K562 (cell line): ENCODE measurements around the gene DCP1B. TPM values are rescaled to one million over a fixed set of nuclear protein-coding genes. Genes with fewer than 3 reads are reported as not detected.

Experiments
- ATAC-seq: fragments of 200-7000 bp; cut with Tn5 transposase; 3 replicates; pipeline ENCODE4 v1.9.1; 2020; ENCODE audit warnings: moderate library complexity
- BruUV-seq: library from RNA; stranded (reverse); fragments of 400-500 nt; replicated peaks from 2 replicates; lab custom pipeline; 2021; lab: Mats Ljungman, UMichigan
- CTCF ChIA-PET: fragments of 300-600 bp; formaldehyde crosslinking; extraction: SDS; loops from one replicate; lab custom pipeline; 2021; ENCODE audit warnings: low intra/inter-chr PET ratio; lab: Yijun Ruan, JAX
- POLR2A ChIA-PET: fragments of 300-600, 350-650 bp; sonication (Branson Sonifier 250); formaldehyde crosslinking; extraction: SDS; loops from one replicate; lab custom pipeline; 2021; ENCODE audit warnings: antibody characterized with exemption, inconsistent platforms; lab: Yijun Ruan, JAX
- DNase-seq, 4 experiments: peaks; one replicate each; pipeline versions ENCODE4 v3.0.0 to v3.0.0-alpha.2; 2011 to 2018; ENCODE audit warnings: low spot score in 3 of 4, mixed read lengths in 3 of 4; ENCODE audit errors: extremely low read depth in 1 of 4
- FAIRE-seq: peaks from 2 replicates; lab custom pipeline; 2011; peaks lifted over from hg19 to GRCh38; lab: Jason Lieb, UNC
- H2AFZ ChIP-seq: 2 replicates; pipeline ENCODE4 v1.6.0; 2011; ENCODE audit warnings: low read depth, low read length, control low read depth, inconsistent platforms
- H3K27ac ChIP-seq: fragments of 200-600 bp; 3 replicates; pipeline ENCODE4 v1.8.0; 2011; ENCODE audit warnings: low read depth, mild to moderate bottlenecking, control low read depth, inconsistent platforms, low read length, moderate library complexity, mixed read lengths; ENCODE audit errors: extremely low read depth
- H3K27me3 ChIP-seq, 2 experiments: fragments of 300-600 bp in 1 of 2; 2 replicates in 1 of 2; 3 replicates in 1 of 2; pipeline versions ENCODE4 v1.6.0 to v1.8.0; 2011; ENCODE audit warnings: inconsistent platforms in 2 of 2, low read length in 2 of 2, mild to moderate bottlenecking in 1 of 2, mixed read lengths in 1 of 2, moderate library complexity in 1 of 2; ENCODE audit not compliant: control insufficient read depth in 2 of 2, insufficient read depth in 2 of 2
- H3K36me3 ChIP-seq: fragments of 300-600 bp; 3 replicates; pipeline ENCODE4 v1.8.0; 2011; ENCODE audit warnings: mild to moderate bottlenecking, low read length, inconsistent platforms; ENCODE audit not compliant: control insufficient read depth, insufficient read depth
- H3K4me1 ChIP-seq, 2 experiments: fragments of 200-600 bp in 1 of 2; replicated peaks in 1 of 2; 2 replicates in 1 of 2; 3 replicates in 1 of 2; pipeline versions ENCODE4 v1.5.1 to v1.8.0; 2011; ENCODE audit warnings: inconsistent platforms in 2 of 2, low read length in 2 of 2, mild to moderate bottlenecking in 1 of 2, mixed read lengths in 1 of 2, moderate library complexity in 1 of 2; ENCODE audit not compliant: control insufficient read depth in 2 of 2, insufficient read depth in 2 of 2
- H3K4me2 ChIP-seq: 2 replicates; pipeline ENCODE4 v1.6.1; 2011; ENCODE audit warnings: low read length, control low read depth, inconsistent platforms, mixed read lengths; ENCODE audit not compliant: insufficient read depth
- H3K4me3 ChIP-seq: fragments of 200-600 bp; sonication (generic), shearing (Covaris generic); 2 replicates; pipeline ENCODE4 v1.5.1; 2016; ENCODE audit warnings: control low read depth, inconsistent platforms
- H3K79me2 ChIP-seq: fragments of 200-600 bp; 3 replicates; pipeline ENCODE4 v1.8.0; 2011; ENCODE audit warnings: low read length, inconsistent platforms; ENCODE audit not compliant: control insufficient read depth, insufficient read depth
- H3K9ac ChIP-seq, 2 experiments: 2 replicates each; pipeline versions ENCODE4 v1.6.0 to v1.6.1; 2011; ENCODE audit warnings: low read depth in 2 of 2, low read length in 2 of 2, control low read depth in 1 of 2, inconsistent platforms in 1 of 2, mild to moderate bottlenecking in 1 of 2, mixed read lengths in 1 of 2; ENCODE audit not compliant: insufficient read depth in 1 of 2
- H3K9me1 ChIP-seq: one replicate; pipeline ENCODE4 v1.6.0; 2011; ENCODE audit warnings: inconsistent platforms, mild to moderate bottlenecking, low read length, moderate library complexity; ENCODE audit not compliant: control insufficient read depth, insufficient read depth
- H3K9me3 ChIP-seq: replicated peaks from 2 replicates; pipeline ENCODE4 v1.5.1; 2011; ENCODE audit warnings: low read depth, low read length, inconsistent platforms; ENCODE audit not compliant: control insufficient read depth, insufficient read depth
- H4K20me1 ChIP-seq: replicated peaks from 2 replicates; pipeline ENCODE4 v1.6.1; 2011; ENCODE audit warnings: low read length, inconsistent platforms, mixed read lengths; ENCODE audit not compliant: control insufficient read depth, insufficient read depth
- STAT5B ChIP-seq: fragments of 250-450 bp; sonication (Bioruptor Pico); IDR thresholded peaks from 2 replicates; pipeline ENCODE4 v1.8.0; 2021; ENCODE audit warnings: mild to moderate bottlenecking, inconsistent platforms
- ZBTB5 ChIP-seq: fragments of 450-650 bp; IDR thresholded peaks from 2 replicates; pipeline ENCODE4 v1.6.1; 2017; ENCODE audit warnings: antibody characterized with exemption
- WGBS: fragments of 100-300 bp; shearing (Covaris generic); methylation state at CpG from one replicate; pipeline ENCODE4 v1.1.6; 2016; ENCODE audit warnings: low coverage, mixed read lengths; ENCODE audit not compliant: insufficient coverage; ENCODE audit errors: missing lambda C conversion rate; 5-methylcytosine and 5-hydroxymethylcytosine counted together
- in situ Hi-C: fragments of 300-500 bp; cut with MboI; formaldehyde crosslinking; loops from 4 replicates; pipeline ENCODE4 v1.15.0; 2018; ENCODE audit warnings: inconsistent platforms, mixed read lengths
- intact Hi-C: fragments of 100-400 bp; cut with micrococcal nuclease; formaldehyde crosslinking; loops from 2 replicates; pipeline ENCODE4 v1.14.2; 2022
- polyA plus RNA-seq, 8 experiments: library from polyadenylated mRNA; depleted of rRNA in 4 of 8; stranded (reverse) in 5 of 8; unstranded in 3 of 8; fragments of >200 nt; fragmentation: Nextera tagmentation in 2 of 8; fragmentation: Illumina TruSeq in 1 of 8; extraction: Ambion mirVana in 2 of 8; extraction: Trizol in 1 of 8; gene quantifications; 2 replicates each; pipeline versions ENCODE4 v1.2.1 to v1.2.3, GENCODE V29; 2011 to 2014; ENCODE audit warnings: inconsistent platforms in 1 of 8, missing spikeins in 1 of 8
- total RNA-seq, 7 experiments: library from RNA; depleted of rRNA in 6 of 7; stranded (reverse); fragments of >200 nt in 6 of 7; fragmentation: Illumina TruSeq in 2 of 7; extraction: Trizol in 2 of 7; gene quantifications; 2 replicates each; pipeline versions ENCODE4 v1.2.1 to v1.2.3, GENCODE V29; 2011 to 2021; ENCODE audit warnings: low replicate concordance in 1 of 7
- TF ChIP-seq, protein P1 (sequence below): sonication (generic); formaldehyde crosslinking; IDR thresholded peaks from 2 replicates; pipeline ENCODE4 v1.8.1; 2022; ENCODE audit warnings: missing genetic modification reagents

DCP1B gene
- total and polyA plus RNA-seq, 9 of the 15 experiments (the other 6 are each of a cell fraction or from before 2014, with no cell fraction given) = 0.83 to 7.3 (median 3.4) TPM

GRCh38 chr12:1934068-1934467 lies 70.2 kb downstream of the DCP1B start:
- ATAC-seq (no peak), FAIRE-seq (no peak), DNase-seq (no peak)
- intact Hi-C loops (no loop called here), in situ Hi-C loops (no loop called here)
- CTCF ChIA-PET = no interaction called here
- H4K20me1 ChIP-seq = no peaks in the 10 kb centered on the region
- H3K9me1 ChIP-seq = no peaks in the 10 kb centered on the region
- peaks cover 0 to 15% of the 10 kb centered on the region in 2 experiments; a peak in 1 of 5 replicates for H3K4me1 ChIP-seq
- no peaks in the 10 kb centered on the region for H3K9me3 ChIP-seq
- H3K27me3 ChIP-seq = peaks cover 0 to 27% of the 10 kb centered on the region in 2 experiments; a peak in 2 of 5 replicates
- no peaks in the 10 kb centered on the region for H3K79me2 ChIP-seq
- H3K27ac ChIP-seq = no peak overlapping the region
- H2AFZ ChIP-seq = no peak overlapping the region
- no peak overlapping the region for H3K9ac ChIP-seq
- no peak overlapping the region for H3K4me3 ChIP-seq
- WGBS = 7% methylated on average over 2 of the region's 5 CpGs
- POLR2A ChIA-PET = no interaction called here
- no TSS peak for BruUV-seq
- H3K36me3 ChIP-seq = no peaks in the 10 kb centered on the region
- TF ChIP-seq ZBTB5 = no peak
- TF ChIP-seq STAT5B (CRISPR knock-in tag) = no peak
- TF ChIP-seq, protein P1, sequence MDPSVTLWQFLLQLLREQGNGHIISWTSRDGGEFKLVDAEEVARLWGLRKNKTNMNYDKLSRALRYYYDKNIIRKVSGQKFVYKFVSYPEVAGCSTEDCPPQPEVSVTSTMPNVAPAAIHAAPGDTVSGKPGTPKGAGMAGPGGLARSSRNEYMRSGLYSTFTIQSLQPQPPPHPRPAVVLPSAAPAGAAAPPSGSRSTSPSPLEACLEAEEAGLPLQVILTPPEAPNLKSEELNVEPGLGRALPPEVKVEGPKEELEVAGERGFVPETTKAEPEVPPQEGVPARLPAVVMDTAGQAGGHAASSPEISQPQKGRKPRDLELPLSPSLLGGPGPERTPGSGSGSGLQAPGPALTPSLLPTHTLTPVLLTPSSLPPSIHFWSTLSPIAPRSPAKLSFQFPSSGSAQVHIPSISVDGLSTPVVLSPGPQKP (CRISPR knock-in tag) = no peak
- no peak overlapping the region for H3K4me2 ChIP-seq
